Osteocyte (in vitro differentiated cells): ENCODE data around the gene BRF1. TPM values are rescaled to one million over a fixed set of nuclear protein-coding genes. Genes with fewer than 3 reads are reported as not detected.

ENCODE experiments used
- DNase-seq: peaks from one replicate; pipeline ENCODE4 v3.0.0; 2021; ENCODE audit warnings: mixed read lengths; ENCODE audit not compliant: unreplicated experiment; ENCODE audit errors: extremely low spot score
- H3K27ac Mint-ChIP-seq: one replicate; pipeline ENCODE4 v1.8.0; 2021; ENCODE audit warnings: mild to moderate bottlenecking, mixed read lengths; ENCODE audit not compliant: unreplicated experiment
- H3K27me3 Mint-ChIP-seq: one replicate; pipeline ENCODE4 v1.8.0; 2021; ENCODE audit warnings: mixed read lengths; ENCODE audit not compliant: unreplicated experiment
- H3K36me3 Mint-ChIP-seq: one replicate; pipeline ENCODE4 v1.8.0; 2021; ENCODE audit warnings: mixed read lengths; ENCODE audit not compliant: unreplicated experiment
- H3K4me1 Mint-ChIP-seq: one replicate; pipeline ENCODE4 v1.8.0; 2021; ENCODE audit warnings: mixed read lengths; ENCODE audit not compliant: unreplicated experiment
- H3K4me3 Mint-ChIP-seq: one replicate; pipeline ENCODE4 v1.8.0; 2021; ENCODE audit warnings: mild to moderate bottlenecking, moderate library complexity, mixed read lengths; ENCODE audit not compliant: unreplicated experiment
- H3K9me3 Mint-ChIP-seq: one replicate; pipeline ENCODE4 v1.8.0; 2021; ENCODE audit warnings: mixed read lengths; ENCODE audit not compliant: unreplicated experiment
- total RNA-seq: library from RNA; stranded (reverse); gene quantifications from 2 replicates; pipeline ENCODE4 v1.2.1, GENCODE V29; 2021
- TF ChIP-seq, protein P1 (sequence below): fragments of 200-600 bp; sonication (generic); IDR thresholded peaks from 2 replicates; pipeline ENCODE4 v1.5.0; 2021; ENCODE audit warnings: antibody characterized with exemption, mild to moderate bottlenecking, moderate library complexity

Gene BRF1
- total RNA-seq, 1 donor from 2014 or later, result 43.5 TPM

DNA sequence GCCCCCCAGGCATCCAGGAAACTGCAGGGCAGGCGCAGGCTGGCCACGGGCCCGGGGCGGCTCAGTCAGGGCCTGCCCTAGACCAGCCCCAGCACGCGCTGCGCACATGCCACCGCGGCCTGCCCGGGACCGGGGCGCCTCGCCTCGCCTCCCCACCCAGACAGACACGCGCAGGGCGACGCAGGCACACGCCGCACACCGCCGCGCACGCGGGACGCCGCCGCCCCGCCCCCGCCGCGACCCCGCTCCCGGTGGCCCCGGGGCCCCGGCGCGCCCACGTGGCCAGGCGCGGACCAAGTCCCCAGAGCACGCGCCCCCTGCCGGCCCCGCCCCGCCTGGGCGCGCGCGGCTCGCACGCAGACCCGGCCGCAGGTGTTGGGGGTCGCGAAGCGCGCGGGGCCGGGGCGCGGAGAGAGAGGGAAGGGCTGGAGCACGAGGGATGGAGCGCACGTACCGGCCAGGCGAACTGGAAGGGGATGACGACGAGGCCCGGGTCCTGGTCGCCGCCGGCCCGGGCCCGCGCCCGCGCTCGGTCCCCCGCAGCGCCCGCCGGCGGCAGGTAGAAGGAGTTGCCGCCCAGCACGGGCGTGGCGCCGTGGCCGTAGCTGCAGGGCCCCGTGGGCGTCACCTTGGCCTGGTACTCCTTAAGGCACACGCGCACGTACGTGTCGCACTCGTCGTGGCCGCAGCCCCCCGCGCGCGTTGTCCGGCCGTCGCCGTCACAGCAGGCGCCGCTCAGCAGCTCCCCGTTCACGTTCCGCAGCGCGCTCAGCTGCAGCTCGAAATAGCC, 133.3 kb downstream of the BRF1 start:
- H3K4me1 Mint-ChIP-seq, result peaks cover 15% of the 10 kb centered on the region
- peak overlapping the region; percentile 42 for H3K4me3 Mint-ChIP-seq
- H3K9me3 Mint-ChIP-seq, result no peaks in the 10 kb centered on the region
- TF ChIP-seq, protein P1, sequence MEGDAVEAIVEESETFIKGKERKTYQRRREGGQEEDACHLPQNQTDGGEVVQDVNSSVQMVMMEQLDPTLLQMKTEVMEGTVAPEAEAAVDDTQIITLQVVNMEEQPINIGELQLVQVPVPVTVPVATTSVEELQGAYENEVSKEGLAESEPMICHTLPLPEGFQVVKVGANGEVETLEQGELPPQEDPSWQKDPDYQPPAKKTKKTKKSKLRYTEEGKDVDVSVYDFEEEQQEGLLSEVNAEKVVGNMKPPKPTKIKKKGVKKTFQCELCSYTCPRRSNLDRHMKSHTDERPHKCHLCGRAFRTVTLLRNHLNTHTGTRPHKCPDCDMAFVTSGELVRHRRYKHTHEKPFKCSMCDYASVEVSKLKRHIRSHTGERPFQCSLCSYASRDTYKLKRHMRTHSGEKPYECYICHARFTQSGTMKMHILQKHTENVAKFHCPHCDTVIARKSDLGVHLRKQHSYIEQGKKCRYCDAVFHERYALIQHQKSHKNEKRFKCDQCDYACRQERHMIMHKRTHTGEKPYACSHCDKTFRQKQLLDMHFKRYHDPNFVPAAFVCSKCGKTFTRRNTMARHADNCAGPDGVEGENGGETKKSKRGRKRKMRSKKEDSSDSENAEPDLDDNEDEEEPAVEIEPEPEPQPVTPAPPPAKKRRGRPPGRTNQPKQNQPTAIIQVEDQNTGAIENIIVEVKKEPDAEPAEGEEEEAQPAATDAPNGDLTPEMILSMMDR, result peak; percentile 15
- no peak overlapping the region for H3K27ac Mint-ChIP-seq
- H3K36me3 Mint-ChIP-seq, result no peaks in the 10 kb centered on the region
- H3K27me3 Mint-ChIP-seq, result peaks cover 13% of the 10 kb centered on the region
- DNase-seq, result no peak

DNA sequence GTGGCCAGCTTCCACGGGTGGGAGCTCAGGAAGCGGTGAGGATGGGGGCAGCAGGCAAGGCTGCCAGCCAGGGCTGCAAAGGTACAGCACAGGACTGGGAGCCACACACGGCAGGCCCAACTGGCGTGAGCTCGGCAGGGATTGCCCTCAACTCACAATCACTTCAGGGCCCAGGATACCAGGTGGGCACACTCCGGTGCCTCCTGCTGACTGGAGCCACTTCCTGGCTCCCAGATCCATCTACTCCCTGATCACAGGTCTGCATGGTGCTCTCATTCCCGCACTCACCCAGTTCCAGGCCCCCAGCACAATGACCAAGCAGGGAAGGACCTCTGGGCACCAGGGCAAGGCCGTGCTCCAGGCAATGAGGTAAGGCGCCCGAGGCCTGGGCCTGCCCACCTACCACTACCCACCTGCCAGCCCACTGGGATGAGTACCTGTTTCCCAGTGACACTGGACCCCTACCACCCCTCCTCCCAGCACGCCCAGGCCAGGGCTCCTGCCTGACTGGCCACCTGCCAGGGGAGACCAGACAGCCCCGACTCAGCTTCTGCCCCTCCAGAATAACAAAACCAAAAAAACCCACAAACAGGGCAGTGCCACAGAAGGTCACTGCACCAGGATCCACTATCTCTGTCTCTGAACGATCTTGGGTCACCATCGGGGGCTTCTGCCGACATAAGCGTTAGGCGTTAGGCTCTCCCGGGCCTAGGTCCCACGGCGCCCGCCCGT, 134.1 kb downstream of the BRF1 start:
- no peaks in the 10 kb centered on the region for H3K9me3 Mint-ChIP-seq
- DNase-seq, result no peak
- TF ChIP-seq, protein P1, result no peak
- no peak overlapping the region for H3K27ac Mint-ChIP-seq
- H3K36me3 Mint-ChIP-seq, result no peaks in the 10 kb centered on the region
- peaks cover 15% of the 10 kb centered on the region for H3K4me1 Mint-ChIP-seq
- H3K27me3 Mint-ChIP-seq, result peaks cover 13% of the 10 kb centered on the region
- H3K4me3 Mint-ChIP-seq, result peak overlapping the region; percentile 22

DNA sequence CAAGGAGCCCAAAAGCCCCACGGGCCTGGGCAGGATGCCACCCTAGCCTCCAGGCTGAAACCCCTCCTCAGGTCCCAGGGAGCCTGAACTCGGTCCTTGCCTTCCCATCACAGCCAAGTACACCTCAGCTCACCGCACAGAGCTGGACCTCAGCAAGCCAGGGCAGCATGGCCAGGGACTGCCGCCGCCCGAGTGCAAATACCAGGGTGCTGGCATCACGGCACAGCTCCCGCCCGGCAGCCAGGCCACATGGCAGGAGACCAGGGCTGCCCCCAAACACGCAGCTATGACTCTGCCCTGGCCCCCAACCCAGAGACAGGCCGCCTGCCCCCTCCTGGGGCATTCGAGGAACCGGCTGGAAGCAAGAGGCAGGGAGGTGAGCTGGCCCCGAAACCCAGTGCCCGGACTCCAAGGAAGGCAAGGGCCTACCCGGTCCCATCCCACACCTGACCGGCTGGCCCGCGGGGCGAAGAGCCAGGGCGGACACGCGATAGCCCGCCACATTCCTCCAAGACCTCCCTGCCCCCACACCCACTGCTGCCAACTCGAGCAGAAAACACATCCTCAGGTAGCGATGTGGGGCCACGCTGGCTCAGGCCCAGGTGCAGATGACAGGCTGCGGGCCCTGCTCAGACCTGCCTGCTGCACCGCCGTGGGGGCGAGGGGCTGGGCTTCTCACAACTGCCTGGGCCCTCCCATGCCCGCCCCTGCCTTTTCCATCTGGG, 134.9 kb downstream of the BRF1 start:
- Mint-ChIP-seq H3K4me3 (no peak overlapping the region), H3K36me3 (no peaks in the 10 kb centered on the region), H3K9me3 (no peaks in the 10 kb centered on the region), H3K4me1 (peaks cover 15% of the 10 kb centered on the region), H3K27me3 (peaks cover 13% of the 10 kb centered on the region), H3K27ac (no peak overlapping the region)
- DNase-seq, result no peak
- TF ChIP-seq, protein P1, result no peak

DNA sequence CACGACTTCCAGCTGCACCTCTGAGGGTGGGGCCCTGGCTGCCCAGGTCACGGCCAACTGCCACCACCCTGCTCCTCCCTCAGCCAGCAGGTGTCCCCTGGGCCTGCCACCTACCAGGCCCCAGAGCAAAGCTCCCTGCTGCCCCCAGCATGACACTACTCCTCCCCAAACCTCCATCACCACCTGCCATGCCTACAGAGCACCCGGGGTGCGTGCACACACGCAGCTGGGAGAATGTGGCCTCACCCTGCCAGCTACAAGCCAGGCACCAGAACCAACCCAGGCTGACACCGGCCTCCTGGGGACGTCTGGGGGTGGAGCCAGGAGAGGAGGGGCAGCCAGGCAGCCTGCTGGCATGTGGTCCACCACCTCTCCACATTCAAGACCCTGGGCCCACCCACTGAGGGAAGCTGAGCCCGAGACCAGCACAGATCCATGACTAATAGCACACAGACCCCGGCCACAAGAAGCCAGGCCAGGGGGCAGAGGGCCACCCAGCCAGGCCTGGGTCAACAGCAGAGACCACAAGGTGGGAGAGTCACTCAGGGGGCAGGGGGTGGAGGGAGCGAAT, 135.6 kb downstream of the BRF1 start:
- H3K36me3 Mint-ChIP-seq, result no peaks in the 10 kb centered on the region
- H3K4me1 Mint-ChIP-seq, result peaks cover 10% of the 10 kb centered on the region
- TF ChIP-seq, protein P1, result no peak
- DNase-seq, result no peak
- H3K9me3 Mint-ChIP-seq, result no peaks in the 10 kb centered on the region
- no peak overlapping the region for H3K27ac Mint-ChIP-seq
- H3K27me3 Mint-ChIP-seq, result peaks cover 11% of the 10 kb centered on the region
- no peak overlapping the region for H3K4me3 Mint-ChIP-seq
